ENCODE data around the gene NAE1. TPM values are rescaled to one million over a fixed set of nuclear protein-coding genes. Genes with fewer than 3 reads are reported as not detected.

NAE1 gene
- total RNA-seq, 1 experiment from 2014 or later, result 82.3 TPM

DNA sequence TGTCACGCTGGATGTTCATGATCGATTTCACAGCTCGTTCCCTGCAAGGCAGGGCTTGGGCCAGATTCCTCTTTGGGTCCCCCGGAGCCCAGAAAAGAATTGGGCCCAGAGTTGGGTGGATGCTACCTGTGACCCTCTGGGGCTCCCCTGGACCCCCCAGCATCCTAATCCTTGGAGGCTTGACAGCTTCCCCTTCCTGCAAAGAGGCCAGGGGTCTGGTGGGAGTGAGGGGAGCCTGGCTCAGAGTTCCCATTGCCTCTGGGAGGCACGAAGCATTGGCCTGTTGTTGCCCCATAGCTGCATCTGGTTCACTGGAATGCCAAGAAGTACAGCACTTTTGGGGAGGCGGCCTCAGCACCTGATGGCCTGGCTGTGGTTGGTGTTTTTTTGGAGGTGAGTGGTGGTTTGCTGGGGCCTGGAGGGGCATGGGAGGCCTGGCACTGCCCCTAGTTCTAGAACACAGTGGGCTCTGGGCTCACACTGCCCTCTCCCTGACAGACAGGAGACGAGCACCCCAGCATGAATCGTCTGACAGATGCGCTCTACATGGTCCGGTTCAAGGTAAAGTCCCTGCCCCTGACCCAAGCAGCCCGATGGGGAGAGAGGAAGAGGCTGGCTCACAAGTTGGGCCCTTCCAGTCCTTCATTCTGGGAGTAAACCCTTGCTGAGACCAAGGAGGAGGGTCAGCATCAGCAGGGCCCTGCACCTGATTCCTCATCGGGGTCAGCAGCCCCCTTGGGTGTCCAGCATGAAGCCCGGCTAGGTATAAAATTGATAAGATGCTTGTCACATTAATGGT lies 20.6 kb upstream of the NAE1 start:
- no peak overlapping the region for H3K4me3 ChIP-seq (ENCODE audit: low read length)
- TF ChIP-seq EZH2phosphoT487 (IDR thresholded peaks at IDR 0.05; ENCODE audit: borderline replicate concordance, low read length), result no peak
- TF ChIP-seq, protein P1, sequence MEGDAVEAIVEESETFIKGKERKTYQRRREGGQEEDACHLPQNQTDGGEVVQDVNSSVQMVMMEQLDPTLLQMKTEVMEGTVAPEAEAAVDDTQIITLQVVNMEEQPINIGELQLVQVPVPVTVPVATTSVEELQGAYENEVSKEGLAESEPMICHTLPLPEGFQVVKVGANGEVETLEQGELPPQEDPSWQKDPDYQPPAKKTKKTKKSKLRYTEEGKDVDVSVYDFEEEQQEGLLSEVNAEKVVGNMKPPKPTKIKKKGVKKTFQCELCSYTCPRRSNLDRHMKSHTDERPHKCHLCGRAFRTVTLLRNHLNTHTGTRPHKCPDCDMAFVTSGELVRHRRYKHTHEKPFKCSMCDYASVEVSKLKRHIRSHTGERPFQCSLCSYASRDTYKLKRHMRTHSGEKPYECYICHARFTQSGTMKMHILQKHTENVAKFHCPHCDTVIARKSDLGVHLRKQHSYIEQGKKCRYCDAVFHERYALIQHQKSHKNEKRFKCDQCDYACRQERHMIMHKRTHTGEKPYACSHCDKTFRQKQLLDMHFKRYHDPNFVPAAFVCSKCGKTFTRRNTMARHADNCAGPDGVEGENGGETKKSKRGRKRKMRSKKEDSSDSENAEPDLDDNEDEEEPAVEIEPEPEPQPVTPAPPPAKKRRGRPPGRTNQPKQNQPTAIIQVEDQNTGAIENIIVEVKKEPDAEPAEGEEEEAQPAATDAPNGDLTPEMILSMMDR (conservative IDR thresholded peaks at IDR 0.05; ENCODE audit: low read depth, low read length), result no peak
- no peak for TF ChIP-seq EZH2 (IDR thresholded peaks at IDR 0.05; ENCODE audit: low read length, unreplicated experiment)
- H3K36me3 ChIP-seq (ENCODE audit: low read depth, low read length), result no peaks in the 10 kb centered on the region
- intact Hi-C loops (cut with micrococcal nuclease), result no loop called here
- H3K4me2 ChIP-seq (ENCODE audit: low read length), result no peak overlapping the region
- CTCF ChIA-PET, result no interaction called here
- no peak overlapping the region for H2AFZ ChIP-seq (ENCODE audit: low read length)
- no peak overlapping the region for H3K9ac ChIP-seq (ENCODE audit: low read length)
- H4K20me1 ChIP-seq (ENCODE audit: low read length), result no peaks in the 10 kb centered on the region
- no peaks in the 10 kb centered on the region for H3K4me1 ChIP-seq (ENCODE audit: insufficient read depth, low read length)
- POLR2A ChIA-PET (ENCODE audit: unreplicated experiment), result interaction anchor here (0.6 kb wide), 1 partner anchor 132 kb away, joined by 7 read pairs; no protein-coding TSS in a partner anchor
- no peak for DNase-seq
- H3K27ac ChIP-seq (ENCODE audit: low read length), result no peak overlapping the region
- no peaks in the 10 kb centered on the region for H3K9me3 ChIP-seq (ENCODE audit: low read length)
- no peaks in the 10 kb centered on the region for H3F3A ChIP-seq (ENCODE audit: low read length, unreplicated experiment)
- H3K27me3 ChIP-seq (ENCODE audit: low read length), result no peaks in the 10 kb centered on the region
- H3K79me2 ChIP-seq (ENCODE audit: low read length), result no peaks in the 10 kb centered on the region
- no TSS peak for BruUV-seq (replicated peaks)
- ATAC-seq, result no peak
- H3K9me2 ChIP-seq (replicated peaks; ENCODE audit: low read length), result no peaks in the 10 kb centered on the region

DNA sequence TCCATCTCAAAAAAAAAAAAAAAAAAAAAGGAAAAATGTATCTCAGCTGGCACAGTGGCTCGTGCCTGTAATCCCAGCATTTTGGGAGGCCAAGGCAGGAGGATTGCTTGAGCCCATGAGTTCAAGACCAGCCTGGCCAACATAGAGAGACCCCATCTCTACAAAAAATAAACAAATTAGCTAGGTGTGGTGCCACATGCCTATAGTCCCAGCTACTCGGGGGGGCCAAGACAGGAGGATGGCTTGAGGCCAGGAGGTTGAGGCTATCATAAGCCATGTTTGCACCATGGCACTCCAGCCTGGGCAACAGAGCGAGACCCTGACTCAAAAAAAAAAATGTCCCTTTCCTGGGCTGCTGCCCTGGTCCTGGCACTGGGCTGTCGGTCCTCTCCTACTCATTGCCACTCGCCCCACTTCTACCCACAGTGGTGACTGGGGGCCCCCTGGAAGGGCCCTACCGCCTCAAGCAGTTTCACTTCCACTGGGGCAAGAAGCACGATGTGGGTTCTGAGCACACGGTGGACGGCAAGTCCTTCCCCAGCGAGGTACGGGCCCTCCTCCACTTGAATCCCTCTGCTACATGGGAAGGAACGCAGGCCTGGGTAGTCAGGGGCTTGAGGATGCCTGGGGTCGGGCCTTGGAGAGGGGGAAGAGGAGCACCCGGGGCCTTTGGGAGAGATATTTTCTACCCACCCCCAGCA lies 19.5 kb upstream of the NAE1 start:
- no peak overlapping the region for H3K9ac ChIP-seq (ENCODE audit: low read length)
- H3K4me3 ChIP-seq (ENCODE audit: low read length), result no peak overlapping the region
- ATAC-seq, result no peak
- H3K36me3 ChIP-seq (ENCODE audit: low read depth, low read length), result no peaks in the 10 kb centered on the region
- no peaks in the 10 kb centered on the region for H3F3A ChIP-seq (ENCODE audit: low read length, unreplicated experiment)
- POLR2A ChIA-PET (ENCODE audit: unreplicated experiment), result no interaction called here
- H3K4me2 ChIP-seq (ENCODE audit: low read length), result no peak overlapping the region
- no peaks in the 10 kb centered on the region for H3K4me1 ChIP-seq (ENCODE audit: insufficient read depth, low read length)
- CTCF ChIA-PET, result interaction anchor here (1.4 kb wide), 1 partner anchor 20 kb away, joined by 7 read pairs; the partner anchor contains the start of gene NAE1
- no peak overlapping the region for H2AFZ ChIP-seq (ENCODE audit: low read length)
- H3K9me3 ChIP-seq (ENCODE audit: low read length), result no peaks in the 10 kb centered on the region
- no TSS peak for BruUV-seq (replicated peaks)
- TF ChIP-seq EZH2phosphoT487 (IDR thresholded peaks at IDR 0.05; ENCODE audit: borderline replicate concordance, low read length) (no peak), EZH2 (IDR thresholded peaks at IDR 0.05; ENCODE audit: low read length, unreplicated experiment) (no peak)
- TF ChIP-seq, protein P1 (conservative IDR thresholded peaks at IDR 0.05; ENCODE audit: low read depth, low read length), result no peak
- no peaks in the 10 kb centered on the region for H3K79me2 ChIP-seq (ENCODE audit: low read length)
- intact Hi-C loops (cut with micrococcal nuclease), result no loop called here
- peaks cover 2% of the 10 kb centered on the region for H3K27me3 ChIP-seq (ENCODE audit: low read length)
- no peaks in the 10 kb centered on the region for H3K9me2 ChIP-seq (replicated peaks; ENCODE audit: low read length)
- H4K20me1 ChIP-seq (ENCODE audit: low read length), result no peaks in the 10 kb centered on the region
- DNase-seq, result no peak
- H3K27ac ChIP-seq (ENCODE audit: low read length), result no peak overlapping the region

Data from PC-3 (cell line).